GM12878 (cell line): ENCODE measurements around the gene FGF14. TPM values are rescaled to one million over a fixed set of nuclear protein-coding genes. Genes with fewer than 3 reads are reported as not detected.

Experiments
- ATAC-seq: fragments of 200-7000 bp; cut with Tn5 transposase; 3 replicates; pipeline ENCODE4 v1.9.1; 2020; ENCODE audit warnings: mild to moderate bottlenecking, moderate library complexity
- BruUV-seq: library from RNA; stranded (reverse); fragments of 400-500 nt; replicated peaks from 2 replicates; lab custom pipeline; 2021; lab: Mats Ljungman, UMichigan
- CTCF ChIA-PET: fragments of 300-600 bp; sonication (Branson Sonifier 250); formaldehyde crosslinking; extraction: SDS; loops from one replicate; lab custom pipeline; 2021; ENCODE audit warnings: inconsistent platforms; lab: Yijun Ruan, JAX
- POLR2A ChIA-PET: fragments of 350-600 bp; formaldehyde crosslinking; extraction: SDS; loops from one replicate; lab custom pipeline; 2021; ENCODE audit warnings: inconsistent platforms; lab: Charles Lee
- RAD21 ChIA-PET: fragments of 300-600 bp; sonication (Branson Sonifier 250); formaldehyde crosslinking; loops from one replicate; lab custom pipeline; 2023; ENCODE audit warnings: antibody characterized with exemption; ENCODE audit not compliant: unreplicated experiment; lab: Charles Lee
- SMC1A ChIA-PET: fragments of 300-600 bp; sonication (Branson Sonifier 250); formaldehyde crosslinking; loops from one replicate; lab custom pipeline; 2023; ENCODE audit not compliant: unreplicated experiment, uncharacterized antibody; lab: Charles Lee
- DNase-seq: peaks from one replicate; pipeline ENCODE4 v3.0.0-alpha.2; 2011; ENCODE audit warnings: low read depth, low spot score
- FAIRE-seq: peaks from 3 replicates; lab custom pipeline; 2011; peaks lifted over from hg19 to GRCh38; lab: Jason Lieb, UNC
- H2AFZ ChIP-seq: 2 replicates; pipeline ENCODE4 v1.6.0; 2011; ENCODE audit warnings: low read depth, low read length, control low read depth; ENCODE audit not compliant: control insufficient read depth
- H3K27ac ChIP-seq: 2 replicates; pipeline ENCODE4 v1.5.1; 2011; ENCODE audit warnings: control low read depth; ENCODE audit not compliant: control insufficient read depth, insufficient read depth
- H3K27me3 ChIP-seq, 2 experiments: replicated peaks in 1 of 2; 2 replicates each; pipeline versions ENCODE4 v1.6.0 to v1.6.1; 2011; ENCODE audit warnings: low read length in 1 of 2; ENCODE audit not compliant: control insufficient read depth in 2 of 2, insufficient read depth in 2 of 2
- H3K36me3 ChIP-seq, 2 experiments: 2 replicates each; pipeline ENCODE4 v1.5.1; 2011; ENCODE audit warnings: low read length in 1 of 2; ENCODE audit not compliant: control insufficient read depth in 2 of 2, insufficient read depth in 2 of 2
- H3K4me1 ChIP-seq: 2 replicates; pipeline ENCODE4 v1.6.1; 2011; ENCODE audit warnings: mild to moderate bottlenecking, low read length, moderate library complexity, mixed read lengths; ENCODE audit not compliant: control insufficient read depth, insufficient read depth
- H3K4me2 ChIP-seq: 2 replicates; pipeline ENCODE4 v1.6.0; 2011; ENCODE audit warnings: control low read depth; ENCODE audit not compliant: control insufficient read depth, insufficient read depth
- H3K4me3 ChIP-seq: fragments of 200-600 bp; sonication (generic); 2 replicates; pipeline ENCODE4 v1.5.1; 2016
- H3K79me2 ChIP-seq: 2 replicates; pipeline ENCODE4 v1.6.0; 2011; ENCODE audit warnings: low read length; ENCODE audit not compliant: control insufficient read depth, insufficient read depth
- H3K9ac ChIP-seq: 2 replicates; pipeline ENCODE4 v1.8.0; 2011; ENCODE audit warnings: low read length, control low read depth, mixed read lengths; ENCODE audit not compliant: control insufficient read depth, insufficient read depth
- H3K9me3 ChIP-seq: replicated peaks from 3 replicates; pipeline ENCODE4 v1.5.1; 2011; ENCODE audit warnings: mild to moderate bottlenecking, low read length; ENCODE audit not compliant: control insufficient read depth, insufficient read depth
- H4K20me1 ChIP-seq: 2 replicates; pipeline ENCODE4 v1.6.0; 2011; ENCODE audit not compliant: control insufficient read depth, insufficient read depth
- BCLAF1 ChIP-seq: fragments of 450-650 bp; IDR thresholded peaks from 2 replicates; pipeline ENCODE4 v1.6.1; 2017; ENCODE audit warnings: antibody characterized with exemption, mild to moderate bottlenecking, moderate library complexity
- CBX3 ChIP-seq: fragments of 200-600 bp; sonication (generic); IDR thresholded peaks from 2 replicates; pipeline ENCODE4 v1.6.1; 2016; ENCODE audit warnings: low read depth, borderline replicate concordance
- FOXM1 ChIP-seq: IDR thresholded peaks from 2 replicates; pipeline ENCODE4 v1.6.1; 2012; ENCODE audit warnings: low read depth, mild to moderate bottlenecking, inconsistent platforms, low read length, moderate library complexity
- HDGF ChIP-seq: fragments of 450-650 bp; IDR thresholded peaks from 2 replicates; pipeline ENCODE4 v1.6.1; 2016; ENCODE audit warnings: antibody characterized with exemption
- HSF1 ChIP-seq: fragments of 150-350 bp; IDR thresholded peaks from 2 replicates; pipeline ENCODE4 v1.6.1; 2014; ENCODE audit warnings: mild to moderate bottlenecking, low read depth, low read length
- MEF2A ChIP-seq: IDR thresholded peaks from 2 replicates; pipeline ENCODE4 v1.6.1; 2011; ENCODE audit warnings: low read depth, mild to moderate bottlenecking, low read length, moderate library complexity; ENCODE audit not compliant: insufficient read depth
- MEF2B ChIP-seq: fragments of 450-650 bp; IDR thresholded peaks from 2 replicates; pipeline ENCODE4 v1.6.1; 2018; ENCODE audit warnings: mild to moderate bottlenecking, moderate library complexity; ENCODE audit not compliant: partially characterized antibody, poor library complexity, severe bottlenecking
- NFXL1 ChIP-seq: fragments of 450-650 bp; IDR thresholded peaks from 2 replicates; pipeline ENCODE4 v1.6.1; 2017; ENCODE audit warnings: antibody characterized with exemption, mild to moderate bottlenecking, borderline replicate concordance
- RUNX3 ChIP-seq: IDR thresholded peaks from 2 replicates; pipeline ENCODE4 v1.6.1; 2012; ENCODE audit warnings: low read length, inconsistent platforms
- SIN3A ChIP-seq: IDR thresholded peaks from 2 replicates; pipeline ENCODE4 v1.6.1; 2012; ENCODE audit warnings: low read depth, low read length, improper control_type of control experiment
- SUPT20H ChIP-seq: IDR thresholded peaks from 2 replicates; pipeline ENCODE4 v1.6.1; 2011; ENCODE audit warnings: low read depth, mild to moderate bottlenecking, low read length, moderate library complexity, borderline replicate concordance; ENCODE audit not compliant: control insufficient read depth
- ZSCAN29 ChIP-seq: fragments of 450-650 bp; IDR thresholded peaks from 2 replicates; pipeline ENCODE4 v1.6.1; 2017; ENCODE audit warnings: mild to moderate bottlenecking, moderate library complexity
- WGBS: methylation state at CpG from one replicate; pipeline ENCODE4 v1.1.6; 2016; ENCODE audit warnings: low lambda C conversion rate; ENCODE audit not compliant: insufficient replicate concordance, insufficient coverage; ENCODE audit errors: missing lambda C conversion rate; 5-methylcytosine and 5-hydroxymethylcytosine counted together
- in situ Hi-C: fragments of 300-500 bp; cut with MboI; formaldehyde crosslinking; loops from 9 replicates; pipeline ENCODE4 v1.14.3; 2018; ENCODE audit warnings: mixed read lengths
- intact Hi-C: fragments of 100-400 bp; cut with micrococcal nuclease; formaldehyde crosslinking; loops from one replicate; pipeline ENCODE4 v1.14.2; 2022; ENCODE audit not compliant: unreplicated experiment
- polyA plus RNA-seq, 11 experiments: library from polyadenylated mRNA; depleted of rRNA in 4 of 11; unstranded in 6 of 11; stranded (reverse) in 5 of 11; fragments of >200 nt; fragmentation: Nextera tagmentation in 4 of 11; fragmentation: Illumina TruSeq in 1 of 11; extraction: Ambion mirVana in 4 of 11; extraction: Trizol in 1 of 11; gene quantifications; 1 replicate in 1 of 11; 2 replicates in 10 of 11; pipeline versions ENCODE4 v1.2.1 to v1.2.3, GENCODE V29; 2011 to 2016; ENCODE audit warnings: inconsistent platforms in 2 of 11, missing spikeins in 2 of 11, low read depth in 1 of 11
- total RNA-seq, 4 experiments: library from RNA; depleted of rRNA in 3 of 4; stranded (reverse); fragments of >200 nt in 3 of 4; fragmentation: Illumina TruSeq in 1 of 4; extraction: Trizol in 1 of 4; gene quantifications; 2 replicates each; pipeline versions ENCODE4 v1.2.1 to v1.2.3, GENCODE V29; 2013 to 2021

FGF14 gene
- total and polyA plus RNA-seq, 10 of the 15 experiments (the other 5 are each of a cell fraction or from before 2014, with no cell fraction given) = under 0.01 to 0.44 (median 0.04) TPM

GRCh38 chr13:102250448-102250847 is 151.4 kb downstream of the FGF14 start:
- ATAC-seq (no peak), DNase-seq (no peak), FAIRE-seq (no peak)
- no peak overlapping the region for H3K4me2 ChIP-seq
- 54% methylated on average over 2 of the region's 2 CpGs for WGBS
- in situ Hi-C loops = no loop called here
- H3K27ac ChIP-seq = no peak overlapping the region
- no peak overlapping the region for H2AFZ ChIP-seq
- RAD21 ChIA-PET = no interaction called here
- H3K9ac ChIP-seq = no peak overlapping the region
- H3K4me3 ChIP-seq = no peak overlapping the region
- no peaks in the 10 kb centered on the region for H3K27me3 ChIP-seq
- H3K79me2 ChIP-seq = no peaks in the 10 kb centered on the region
- CTCF ChIA-PET = no interaction called here
- no peaks in the 10 kb centered on the region for H3K36me3 ChIP-seq
- intact Hi-C loops = no loop called here
- H3K9me3 ChIP-seq = no peaks in the 10 kb centered on the region
- TF ChIP-seq SUPT20H = no peak
- no peak for TF ChIP-seq RUNX3
- no peak for TF ChIP-seq HSF1
- TF ChIP-seq HDGF = no peak
- no peak for TF ChIP-seq CBX3
- TF ChIP-seq MEF2A = no peak
- TF ChIP-seq BCLAF1 = no peak
- no peak for TF ChIP-seq NFXL1
- no peak for TF ChIP-seq SIN3A
- no peak for TF ChIP-seq FOXM1
- TF ChIP-seq MEF2B = no peak
- TF ChIP-seq ZSCAN29 = no peak
- BruUV-seq = no TSS peak
- SMC1A ChIA-PET = no interaction called here
- POLR2A ChIA-PET = no interaction called here
- no peaks in the 10 kb centered on the region for H3K4me1 ChIP-seq
- no peaks in the 10 kb centered on the region for H4K20me1 ChIP-seq
